Skeletal muscle tissue (tissue), 4 donors: ENCODE measurements around the gene PLEKHJ1. TPM values are rescaled to one million over a fixed set of nuclear protein-coding genes. Genes with fewer than 3 reads are reported as not detected.

ENCODE experiments used
- H3K27ac ChIP-seq: one replicate; pipeline ENCODE4 v1.7.0; 2013; ENCODE audit warnings: mild to moderate bottlenecking, low read depth, low read length, inconsistent platforms
- H3K27me3 ChIP-seq, 3 donors: one replicate each; pipeline ENCODE4 v1.7.0; 2013; ENCODE audit warnings: low read length in 3 of 3; ENCODE audit not compliant: control insufficient read depth in 3 of 3, insufficient read depth in 3 of 3
- H3K36me3 ChIP-seq, 3 donors: one replicate each; pipeline ENCODE4 v1.7.0; 2013; ENCODE audit warnings: low read length in 3 of 3; ENCODE audit not compliant: control insufficient read depth in 3 of 3, insufficient read depth in 3 of 3
- H3K4me1 ChIP-seq, 3 donors: one replicate each; pipeline ENCODE4 v1.7.0; 2013; ENCODE audit warnings: low read length in 3 of 3, mild to moderate bottlenecking in 3 of 3; ENCODE audit not compliant: control insufficient read depth in 3 of 3, insufficient read depth in 3 of 3
- H3K4me3 ChIP-seq, 3 donors: one replicate each; pipeline ENCODE4 v1.7.0; 2013; ENCODE audit warnings: low read length in 3 of 3
- H3K9ac ChIP-seq, 3 donors: one replicate each; pipeline ENCODE4 v1.7.0; 2013; ENCODE audit warnings: low read length in 3 of 3, mild to moderate bottlenecking in 3 of 3, moderate library complexity in 2 of 3, low read depth in 1 of 3
- H3K9me3 ChIP-seq, 3 donors: one replicate each; pipeline ENCODE4 v1.7.0; 2013; ENCODE audit warnings: low read length in 3 of 3; ENCODE audit not compliant: control insufficient read depth in 3 of 3
- total RNA-seq: library from RNA; depleted of rRNA; stranded (reverse); fragments of >200 nt; gene quantifications from one replicate; pipeline ENCODE4 v1.2.3, GENCODE V29; 2014
- donor health status: Osteomylitis.

PLEKHJ1 gene
- total RNA-seq, 1 donor from 2014 or later: 63.2 TPM

- Histone ChIP-seq H3K27ac (peak overlapping the region; percentile 98), H3K4me1 (peaks cover 36 to 52% (median 38%) of the 10 kb centered on the region in 3 donors), H3K9me3 (no peaks in the 10 kb centered on the region), H3K36me3 (peaks cover 4 to 13% (median 13%) of the 10 kb centered on the region in 3 donors), H3K27me3 (no peaks in the 10 kb centered on the region), H3K4me3 (peak overlapping the region; percentile 86 to 98 (median 97)), H3K9ac (peak overlapping the region; percentile 95 to 98 (median 97))
These were observed 33.4 kb upstream of the PLEKHJ1 start for GRCh38 chr19:2269244-2270156.

- Histone ChIP-seq H3K4me3 (peak overlapping the region; percentile 75 to 80 (median 77)), H3K27ac (peak overlapping the region; percentile 65), H3K36me3 (peaks cover 4 to 11% (median 9%) of the 10 kb centered on the region in 3 donors), H3K27me3 (no peaks in the 10 kb centered on the region), H3K9ac (peak overlapping the region; percentile 56 to 80 (median 74)), H3K9me3 (no peaks in the 10 kb centered on the region), H3K4me1 (peaks cover 30 to 45% (median 32%) of the 10 kb centered on the region in 3 donors)
These were observed 32.7 kb upstream of the PLEKHJ1 start for GRCh38 chr19:2268861-2269243.

GRCh38 chr19:2268480-2268830 is 32.3 kb upstream of the PLEKHJ1 start:
- H3K27me3 ChIP-seq: no peaks in the 10 kb centered on the region
- no peaks in the 10 kb centered on the region for H3K9me3 ChIP-seq
- peaks cover 27 to 41% (median 28%) of the 10 kb centered on the region in 3 donors for H3K4me1 ChIP-seq
- peaks cover 4 to 11% (median 9%) of the 10 kb centered on the region in 3 donors for H3K36me3 ChIP-seq
- H3K27ac ChIP-seq: no peak overlapping the region
- no peak overlapping the region for H3K9ac ChIP-seq
- H3K4me3 ChIP-seq: peak overlapping the region in 2 of 3 donors; percentile 75 to 77

GRCh38 chr19:2266183-2266993 is 30.3 kb upstream of the PLEKHJ1 start:
- Histone ChIP-seq H3K4me3 (no peak overlapping the region), H3K36me3 (peaks cover 0 to 3% (median 0%) of the 10 kb centered on the region in 3 donors), H3K27me3 (no peaks in the 10 kb centered on the region), H3K4me1 (peaks cover 9 to 22% (median 11%) of the 10 kb centered on the region in 3 donors), H3K9ac (peak overlapping the region in 1 of 3 donors; percentile 16), H3K9me3 (no peaks in the 10 kb centered on the region), H3K27ac (peak overlapping the region; percentile 25)

DNA sequence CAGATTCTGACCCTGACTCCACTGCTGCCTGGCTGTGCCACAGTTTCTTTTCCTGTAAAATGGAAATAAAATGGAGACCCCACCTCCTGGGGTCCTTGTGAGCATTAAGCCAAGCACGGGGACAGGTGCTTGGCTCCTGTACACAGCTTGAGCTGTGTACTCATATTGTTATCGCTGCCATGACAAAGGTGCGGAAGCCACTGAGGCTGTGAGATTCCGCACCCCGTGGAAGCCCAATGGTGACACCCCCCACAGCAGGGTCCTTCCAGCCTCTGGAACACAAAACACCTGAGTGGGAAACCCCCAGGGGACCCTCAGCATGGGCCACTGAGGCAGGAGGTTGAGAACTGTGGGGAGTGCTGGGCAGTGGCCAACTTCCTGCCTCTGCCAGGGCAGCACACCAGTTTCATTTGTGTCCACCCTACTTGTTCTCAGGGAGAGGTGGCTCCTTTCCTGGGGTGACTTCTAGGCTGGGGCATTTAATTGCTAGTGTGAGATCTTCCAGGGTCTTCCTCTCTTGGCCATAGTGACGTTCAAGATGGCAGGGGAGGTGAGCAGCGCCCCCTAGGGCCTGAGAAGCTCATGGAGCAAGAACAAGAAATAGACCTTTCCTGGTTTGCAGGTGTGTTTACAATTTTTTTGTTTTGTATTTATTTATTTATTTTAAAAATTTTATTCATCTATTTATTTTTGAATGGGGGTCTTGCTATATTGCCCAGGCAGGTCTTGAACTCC is 25.5 kb upstream of the PLEKHJ1 start:
- Histone ChIP-seq H3K27ac (no peak overlapping the region), H3K9me3 (no peaks in the 10 kb centered on the region), H3K4me1 (peaks cover 3 to 17% (median 7%) of the 10 kb centered on the region in 3 donors), H3K27me3 (no peaks in the 10 kb centered on the region), H3K9ac (no peak overlapping the region), H3K4me3 (no peak overlapping the region), H3K36me3 (no peaks in the 10 kb centered on the region)

DNA sequence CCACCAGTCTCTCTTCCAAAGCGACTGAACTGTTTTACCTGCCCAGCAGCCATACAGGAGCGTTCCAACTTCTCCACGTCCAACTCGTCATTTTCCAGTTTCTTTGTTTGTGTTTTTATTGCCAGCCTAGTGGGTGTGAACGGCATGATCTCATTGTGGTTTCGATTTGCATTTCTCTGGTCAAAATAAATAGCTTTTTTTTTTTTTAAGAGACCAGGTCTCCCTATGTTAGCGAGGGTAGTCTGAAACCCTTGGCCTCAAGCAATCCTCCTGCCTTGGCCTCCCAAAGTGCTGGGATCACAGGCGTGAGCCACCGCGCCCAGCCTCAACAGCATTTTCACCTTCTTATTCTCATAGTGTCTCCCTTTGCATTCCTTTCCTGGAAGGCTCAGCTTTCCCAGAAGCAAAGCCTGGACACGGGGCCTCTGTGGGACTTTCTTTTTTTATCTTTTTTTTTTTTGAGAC is 24.2 kb upstream of the PLEKHJ1 start:
- H3K9me3 ChIP-seq: no peaks in the 10 kb centered on the region
- H3K36me3 ChIP-seq: no peaks in the 10 kb centered on the region
- H3K27ac ChIP-seq: no peak overlapping the region
- no peak overlapping the region for H3K9ac ChIP-seq
- H3K4me1 ChIP-seq: peaks cover 0 to 18% (median 5%) of the 10 kb centered on the region in 3 donors
- H3K4me3 ChIP-seq: no peak overlapping the region
- no peaks in the 10 kb centered on the region for H3K27me3 ChIP-seq

DNA sequence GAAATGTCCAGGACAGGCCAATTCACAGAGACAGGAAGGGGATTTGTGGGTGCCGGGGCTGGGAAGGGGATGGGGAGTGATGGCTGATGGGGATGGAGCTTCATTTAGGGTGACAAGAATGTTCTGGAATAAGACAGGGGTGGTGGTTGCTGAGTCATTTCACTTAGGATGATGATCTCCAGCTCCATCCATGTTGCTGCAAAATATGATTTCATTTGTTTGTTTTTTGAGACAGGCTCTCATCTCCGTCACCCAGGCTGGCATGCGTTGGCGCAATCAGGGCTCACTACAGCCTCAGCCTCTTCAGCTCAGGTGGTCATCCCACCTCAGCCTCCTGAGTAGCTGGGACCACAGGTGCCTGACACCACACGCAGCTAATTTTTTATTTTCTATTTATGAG is 23.2 kb upstream of the PLEKHJ1 start:
- no peaks in the 10 kb centered on the region for H3K27me3 ChIP-seq
- H3K4me3 ChIP-seq: no peak overlapping the region
- no peak overlapping the region for H3K9ac ChIP-seq
- no peaks in the 10 kb centered on the region for H3K9me3 ChIP-seq
- H3K4me1 ChIP-seq: peaks cover 6 to 25% (median 10%) of the 10 kb centered on the region in 3 donors
- H3K27ac ChIP-seq: no peak overlapping the region
- H3K36me3 ChIP-seq: peaks cover 0 to 4% (median 0%) of the 10 kb centered on the region in 3 donors

GRCh38 chr19:2255982-2256685 is 20.0 kb upstream of the PLEKHJ1 start, which contains the start of gene JSRP1:
JSRP1 (minus strand) TSS chr19:2256417; CDS start chr19:2255314, 1,103 bp downstream.
- H3K4me3 ChIP-seq: peak within 1 kb of the TSS; percentile 78 to 93 (median 86)
- peaks cover 6 to 17% (median 8%) of the 10 kb centered on the region in 3 donors for H3K36me3 ChIP-seq
- H3K4me1 ChIP-seq: peaks cover 21 to 51% (median 31%) of the 10 kb centered on the region in 3 donors
- H3K27ac ChIP-seq: peak within 1 kb of the TSS; percentile 100
- peaks cover 0 to 14% (median 3%) of the 10 kb centered on the region in 3 donors for H3K27me3 ChIP-seq
- no peaks in the 10 kb centered on the region for H3K9me3 ChIP-seq
- peak within 1 kb of the TSS; percentile 98 to 99 (median 99) for H3K9ac ChIP-seq
